Cardiac atrium fibroblast (primary cell): Measurements from ENCODE around the gene SLC25A45. TPM values are rescaled to one million over a fixed set of nuclear protein-coding genes. Genes with fewer than 3 reads are reported as not detected.

Experiments used
- total RNA-seq: library from RNA; depleted of rRNA; stranded (reverse); fragments of >200 nt; gene quantifications from 2 replicates; pipeline ENCODE4 v1.2.3, GENCODE V29; 2015

SLC25A45 gene
- total RNA-seq: 2.0 and 8.1 TPM in 2 replicates

GRCh38 chr11:65382033-65382803 is at the start of gene SLC25A45:
SLC25A45 (minus strand) TSS chr11:65382646; CDS start chr11:65381951, 695 bp downstream.

GRCh38 chr11:65422633-65423515 is 40.4 kb upstream of the SLC25A45 start, which contains the start of gene NEAT1:
NEAT1 (plus strand) TSS chr11:65422798.

GRCh38 chr11:65386307-65387140 is 4.1 kb upstream of the SLC25A45 start, which contains the start of gene FRMD8:
FRMD8 (plus strand) TSS chr11:65386637; CDS start chr11:65387037, 400 bp downstream.

GRCh38 chr11:65354265-65355012 is 28.0 kb downstream of the SLC25A45 start, which contains the start of gene TIGD3:
TIGD3 (plus strand) TSS chr11:65354751; CDS start chr11:65355809, 1,058 bp downstream.

Other genes with a start within 250 kb of the SLC25A45 start
- gene SYVN1, start 248.1 kb downstream of the SLC25A45 start, total RNA-seq: 37.7 and 49.2 TPM in 2 replicates
- gene SPDYC, start 212.4 kb downstream of the SLC25A45 start, total RNA-seq: not detected in 2 replicates
- gene CAPN1, start 200.7 kb downstream of the SLC25A45 start, total RNA-seq: 134 and 170 TPM in 2 replicates
- 2.7 and 5.3 TPM in 2 replicates for gene POLA2, start 120.7 kb downstream of the SLC25A45 start, total RNA-seq
- 53.5 and 69.1 TPM in 2 replicates for gene CDC42EP2, start 67.8 kb downstream of the SLC25A45 start, total RNA-seq
- gene DPF2, start 48.8 kb downstream of the SLC25A45 start, total RNA-seq: 34.7 and 38.4 TPM in 2 replicates
- gene TIGD3, start 27.9 kb downstream of the SLC25A45 start, total RNA-seq: 0.49 TPM in 1 of 2 replicates, not detected in the other
- 43.7 and 43.9 TPM in 2 replicates for gene FRMD8, start 4.0 kb upstream of the SLC25A45 start, total RNA-seq
- gene NEAT1, start 40.2 kb upstream of the SLC25A45 start, total RNA-seq: 39.0 and 52.0 TPM in 2 replicates
- gene MALAT1, start 116.4 kb upstream of the SLC25A45 start, total RNA-seq: 1,858 and 1,913 TPM in 2 replicates
- gene SCYL1, start 142.4 kb upstream of the SLC25A45 start, total RNA-seq: 103 and 141 TPM in 2 replicates
- gene LTBP3, start 175.7 kb upstream of the SLC25A45 start, total RNA-seq: 70.6 and 101 TPM in 2 replicates
- 20.9 and 53.0 TPM in 2 replicates for gene ZNRD2, start 187.8 kb upstream of the SLC25A45 start, total RNA-seq
- gene FAM89B, start 189.9 kb upstream of the SLC25A45 start, total RNA-seq: 19.0 and 23.7 TPM in 2 replicates
- gene EHBP1L1, start 193.4 kb upstream of the SLC25A45 start, total RNA-seq: 38.6 and 80.3 TPM in 2 replicates
- not detected in 2 replicates for gene KCNK7, start 213.2 kb upstream of the SLC25A45 start, total RNA-seq
- gene MAP3K11, start 231.6 kb upstream of the SLC25A45 start, total RNA-seq: 38.1 and 39.9 TPM in 2 replicates
- 27.1 and 30.1 TPM in 2 replicates for gene PCNX3, start 233.1 kb upstream of the SLC25A45 start, total RNA-seq